Mucosa of rectum (tissue), 2 donors: ENCODE measurements around the gene PEPD.

ENCODE experiments used
- H3K27ac ChIP-seq, 2 donors: one replicate each; pipeline ENCODE4 v1.7.0; 2013; ENCODE audit warnings: inconsistent platforms in 2 of 2, low read depth in 2 of 2, low read length in 2 of 2
- H3K27me3 ChIP-seq, 2 donors: one replicate each; pipeline ENCODE4 v1.7.0; 2013; ENCODE audit warnings: low read length in 2 of 2; ENCODE audit not compliant: control insufficient read depth in 2 of 2, insufficient read depth in 2 of 2
- H3K36me3 ChIP-seq, 2 donors: one replicate each; pipeline ENCODE4 v1.7.0; 2013; ENCODE audit warnings: low read length in 2 of 2; ENCODE audit not compliant: control insufficient read depth in 2 of 2, insufficient read depth in 2 of 2
- H3K4me1 ChIP-seq, 2 donors: one replicate each; pipeline ENCODE4 v1.7.0; 2013; ENCODE audit warnings: low read length in 2 of 2, mild to moderate bottlenecking in 1 of 2; ENCODE audit not compliant: control insufficient read depth in 2 of 2, insufficient read depth in 2 of 2
- H3K4me3 ChIP-seq, 2 donors: one replicate each; pipeline ENCODE4 v1.7.0; 2013; ENCODE audit warnings: low read length in 2 of 2
- H3K9ac ChIP-seq, 2 donors: one replicate each; pipeline ENCODE4 v1.7.0; 2013; ENCODE audit warnings: low read length in 2 of 2, low read depth in 1 of 2, mild to moderate bottlenecking in 1 of 2
- H3K9me3 ChIP-seq, 2 donors: one replicate each; pipeline ENCODE4 v1.7.0; 2013; ENCODE audit warnings: low read length in 2 of 2; ENCODE audit not compliant: control insufficient read depth in 2 of 2
- donor health status: healthy.
- donor health status: Normal muscosa, but diverticular disease.

PEPD gene

GRCh38 chr19:33383720-33384292 is 137.8 kb downstream of the PEPD start:
- H3K4me1 ChIP-seq = peaks cover 4% of the 10 kb centered on the region in 2 donors
- H3K27me3 ChIP-seq = no peaks in the 10 kb centered on the region
- H3K9me3 ChIP-seq = no peaks in the 10 kb centered on the region
- H3K27ac ChIP-seq = no peak overlapping the region
- no peak overlapping the region for H3K9ac ChIP-seq
- no peak overlapping the region for H3K4me3 ChIP-seq
- peaks cover 13 to 20% of the 10 kb centered on the region in 2 donors for H3K36me3 ChIP-seq

GRCh38 chr19:33382982-33383381 is 138.6 kb downstream of the PEPD start:
- no peaks in the 10 kb centered on the region for H3K9me3 ChIP-seq
- H3K4me3 ChIP-seq = no peak overlapping the region
- peaks cover under 1 to 2% of the 10 kb centered on the region in 2 donors for H3K4me1 ChIP-seq
- H3K9ac ChIP-seq = no peak overlapping the region
- no peaks in the 10 kb centered on the region for H3K27me3 ChIP-seq
- H3K27ac ChIP-seq = no peak overlapping the region
- H3K36me3 ChIP-seq = peaks cover 13 to 17% of the 10 kb centered on the region in 2 donors

DNA sequence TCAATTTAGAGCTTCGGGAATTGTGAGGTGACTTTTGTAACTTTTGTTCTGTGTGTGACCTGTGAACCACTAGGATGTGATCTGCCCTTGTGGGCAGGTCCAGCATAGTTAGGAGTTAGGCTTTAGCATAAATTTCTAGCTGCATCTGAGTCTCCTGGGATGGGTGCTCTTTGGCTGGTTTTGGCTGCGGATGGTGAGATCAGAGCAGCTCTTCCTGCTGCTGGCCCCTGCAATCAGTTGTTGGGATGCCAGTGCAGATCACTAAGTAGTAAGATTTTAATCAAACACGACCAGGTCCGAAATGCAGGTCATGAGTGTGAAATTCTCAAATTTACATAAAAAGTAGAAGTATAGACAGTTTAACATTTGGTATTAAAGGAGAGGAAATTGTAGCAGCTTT is 139.6 kb downstream of the PEPD start:
- H3K27ac ChIP-seq = no peak overlapping the region
- peaks cover 6 to 12% of the 10 kb centered on the region in 2 donors for H3K4me1 ChIP-seq
- no peak overlapping the region for H3K4me3 ChIP-seq
- peaks cover 10 to 12% of the 10 kb centered on the region in 2 donors for H3K36me3 ChIP-seq
- no peaks in the 10 kb centered on the region for H3K27me3 ChIP-seq
- H3K9ac ChIP-seq = no peak overlapping the region
- H3K9me3 ChIP-seq = no peaks in the 10 kb centered on the region

DNA sequence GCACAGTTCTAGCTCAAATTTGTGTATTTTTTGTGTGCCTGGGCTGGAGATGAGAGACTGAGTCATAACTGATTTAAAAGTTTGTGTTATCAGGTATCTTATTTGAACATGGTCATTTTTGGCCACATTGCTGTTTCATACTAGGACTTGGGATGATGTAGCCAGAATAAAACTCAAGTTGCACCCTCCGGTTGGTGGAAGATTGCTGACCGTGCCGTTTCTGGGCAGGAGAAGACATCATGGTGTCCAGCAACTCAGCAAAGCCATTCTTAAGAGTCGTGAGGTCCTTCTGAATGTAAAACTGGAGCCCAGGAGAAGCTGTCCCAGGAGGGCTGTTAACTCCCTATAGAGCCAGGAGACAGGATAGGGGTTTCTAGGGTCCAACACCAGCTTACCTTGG is 140.5 kb downstream of the PEPD start:
- peaks cover 8 to 10% of the 10 kb centered on the region in 2 donors for H3K36me3 ChIP-seq
- H3K9ac ChIP-seq = no peak overlapping the region
- no peaks in the 10 kb centered on the region for H3K27me3 ChIP-seq
- H3K4me1 ChIP-seq = peaks cover 11 to 16% of the 10 kb centered on the region in 2 donors
- no peak overlapping the region for H3K27ac ChIP-seq
- H3K4me3 ChIP-seq = no peak overlapping the region
- no peaks in the 10 kb centered on the region for H3K9me3 ChIP-seq

GRCh38 chr19:33379151-33379829 is 142.3 kb downstream of the PEPD start:
- H3K4me3 ChIP-seq = no peak overlapping the region
- H3K27ac ChIP-seq = no peak overlapping the region
- H3K27me3 ChIP-seq = no peaks in the 10 kb centered on the region
- H3K9me3 ChIP-seq = no peaks in the 10 kb centered on the region
- peaks cover 7 to 10% of the 10 kb centered on the region in 2 donors for H3K36me3 ChIP-seq
- no peak overlapping the region for H3K9ac ChIP-seq
- peaks cover 23 to 32% of the 10 kb centered on the region in 2 donors for H3K4me1 ChIP-seq

DNA sequence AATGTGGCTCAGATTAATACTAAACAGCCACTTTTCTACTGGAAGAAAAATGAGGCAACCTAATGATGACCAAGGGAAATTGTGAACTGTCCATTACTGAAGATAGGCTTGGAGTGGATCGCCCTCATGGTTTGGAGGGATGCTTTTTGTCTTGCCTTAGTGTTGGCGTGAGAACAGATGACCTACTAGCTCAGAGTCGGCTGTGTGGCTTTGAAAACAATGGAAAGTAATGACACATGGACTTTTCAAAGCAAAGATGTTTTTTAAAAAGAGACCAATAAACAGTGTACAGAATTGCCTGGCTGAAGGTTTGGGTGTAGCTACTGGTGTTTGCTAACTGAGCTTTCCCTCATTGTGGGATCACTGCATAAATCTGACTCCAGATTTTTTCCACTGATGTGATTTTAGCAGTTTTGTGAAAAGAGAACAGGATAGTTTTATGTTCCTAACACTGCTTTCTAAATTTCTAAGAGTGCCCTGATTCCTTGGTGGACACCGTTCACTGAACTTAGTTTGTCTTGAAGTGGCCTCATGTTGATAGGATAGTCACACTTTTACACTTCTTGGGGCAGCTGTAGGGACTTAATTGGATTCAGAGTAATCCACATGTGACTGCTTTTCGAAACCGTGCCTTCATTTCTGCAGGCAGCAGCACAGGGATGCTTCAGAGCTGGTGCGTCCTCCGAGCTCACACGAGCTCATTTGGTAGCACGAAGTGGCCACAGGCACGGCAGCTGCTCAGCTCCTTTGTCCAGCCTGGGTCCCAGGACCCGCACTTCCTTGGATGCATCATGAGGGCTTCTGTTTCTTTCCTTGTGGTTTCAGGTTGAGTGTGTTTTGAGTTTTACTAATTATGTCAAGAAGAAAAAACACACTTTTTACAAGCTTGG is 143.8 kb downstream of the PEPD start:
- Histone ChIP-seq H3K27me3 (no peaks in the 10 kb centered on the region), H3K9me3 (no peaks in the 10 kb centered on the region), H3K27ac (peak overlapping the region; percentile 98), H3K4me3 (no peak overlapping the region), H3K36me3 (peaks cover 7 to 10% of the 10 kb centered on the region in 2 donors), H3K9ac (no peak overlapping the region), H3K4me1 (peaks cover 25 to 32% of the 10 kb centered on the region in 2 donors)

DNA sequence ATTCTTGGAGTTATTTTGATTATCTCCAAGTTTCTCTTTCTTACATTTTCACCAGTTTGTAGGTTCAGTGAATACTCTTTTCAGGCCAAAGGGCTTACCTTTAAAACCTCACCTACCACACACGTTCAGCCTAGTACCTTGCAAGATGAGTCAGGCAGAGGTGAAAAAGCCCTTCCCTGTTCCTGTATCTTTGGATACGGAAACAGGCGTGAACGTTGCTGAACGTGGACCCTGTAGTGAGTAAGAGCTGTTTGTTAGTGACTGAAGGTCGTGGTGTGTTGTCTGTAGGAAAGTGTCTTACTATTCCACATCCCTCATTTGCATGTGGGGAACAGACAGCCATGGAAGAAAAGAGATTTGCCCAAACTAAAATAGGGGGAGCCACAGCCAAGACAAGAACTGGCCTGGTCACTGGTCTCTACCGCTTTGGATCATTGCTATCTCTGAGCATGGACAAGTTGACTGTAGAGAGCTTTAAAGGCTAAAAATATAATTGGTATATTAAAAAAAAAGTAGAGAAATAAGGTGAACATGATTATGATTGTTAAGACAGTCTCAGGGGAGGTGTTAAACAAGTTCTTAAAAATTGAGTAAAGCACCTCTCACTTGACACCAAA is 144.5 kb downstream of the PEPD start:
- Histone ChIP-seq H3K9ac (peak overlapping the region in 1 of 2 donors; percentile 9), H3K36me3 (peaks cover 7 to 10% of the 10 kb centered on the region in 2 donors), H3K9me3 (no peaks in the 10 kb centered on the region), H3K27me3 (no peaks in the 10 kb centered on the region), H3K4me1 (peaks cover 26 to 34% of the 10 kb centered on the region in 2 donors), H3K4me3 (peak overlapping the region in 1 of 2 donors; percentile 33), H3K27ac (peak overlapping the region; percentile 98)

DNA sequence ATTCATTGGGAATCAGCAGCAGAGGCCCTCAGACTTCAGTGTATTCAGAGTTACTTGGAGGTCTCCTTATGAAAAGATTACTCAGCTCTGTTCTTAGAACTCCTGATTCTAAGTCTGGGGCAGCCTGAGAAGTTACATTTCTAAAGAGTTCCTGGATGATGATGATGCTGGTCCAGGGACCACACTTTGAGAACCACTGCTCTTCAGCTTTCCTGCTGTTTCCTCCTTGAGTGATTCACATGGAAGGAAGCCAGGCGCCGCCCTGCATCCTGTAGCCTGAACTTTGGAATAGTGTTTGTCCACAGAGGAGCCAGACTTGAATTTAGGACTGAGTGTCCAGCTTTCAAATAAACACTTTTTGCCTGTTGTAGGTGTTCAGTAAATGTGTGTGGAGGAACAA is 145.2 kb downstream of the PEPD start:
- no peaks in the 10 kb centered on the region for H3K27me3 ChIP-seq
- H3K9ac ChIP-seq = peak overlapping the region in 1 of 2 donors; percentile 9
- peak overlapping the region in 1 of 2 donors; percentile 33 for H3K4me3 ChIP-seq
- H3K9me3 ChIP-seq = no peaks in the 10 kb centered on the region
- peak overlapping the region; percentile 98 for H3K27ac ChIP-seq
- H3K4me1 ChIP-seq = peaks cover 26 to 39% of the 10 kb centered on the region in 2 donors
- peaks cover 7 to 10% of the 10 kb centered on the region in 2 donors for H3K36me3 ChIP-seq

DNA sequence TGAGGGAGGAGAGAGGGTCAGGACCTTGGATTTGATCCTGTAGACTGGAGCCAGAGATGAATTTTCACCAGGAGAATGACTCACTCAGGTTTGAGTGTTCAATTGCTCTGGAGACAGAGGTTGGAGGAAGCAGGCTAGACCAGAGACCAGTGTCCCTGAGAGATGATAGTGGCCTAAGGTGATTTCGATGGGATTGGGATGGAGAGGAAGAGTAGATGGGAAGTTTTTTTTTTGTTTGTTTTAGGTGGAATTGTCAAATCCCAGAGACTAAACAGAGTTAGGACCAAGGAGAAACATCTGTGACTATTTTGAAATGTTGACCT is 145.8 kb downstream of the PEPD start:
- H3K4me1 ChIP-seq = peaks cover 26 to 39% of the 10 kb centered on the region in 2 donors

More for the DNA sequence above, 145.8 kb downstream of the PEPD start:
- Histone ChIP-seq H3K27ac (peak overlapping the region; percentile 98), H3K9ac (no peak overlapping the region), H3K4me3 (peak overlapping the region in 1 of 2 donors; percentile 90), H3K36me3 (peaks cover 7 to 10% of the 10 kb centered on the region in 2 donors), H3K9me3 (no peaks in the 10 kb centered on the region), H3K27me3 (no peaks in the 10 kb centered on the region)
